ENCODE results near the gene FCN1.

The FCN1 gene

GRCh38 chr9:134889386-134890154 is 28.1 kb downstream of the FCN1 start:
- no peak for FAIRE-seq

DNA sequence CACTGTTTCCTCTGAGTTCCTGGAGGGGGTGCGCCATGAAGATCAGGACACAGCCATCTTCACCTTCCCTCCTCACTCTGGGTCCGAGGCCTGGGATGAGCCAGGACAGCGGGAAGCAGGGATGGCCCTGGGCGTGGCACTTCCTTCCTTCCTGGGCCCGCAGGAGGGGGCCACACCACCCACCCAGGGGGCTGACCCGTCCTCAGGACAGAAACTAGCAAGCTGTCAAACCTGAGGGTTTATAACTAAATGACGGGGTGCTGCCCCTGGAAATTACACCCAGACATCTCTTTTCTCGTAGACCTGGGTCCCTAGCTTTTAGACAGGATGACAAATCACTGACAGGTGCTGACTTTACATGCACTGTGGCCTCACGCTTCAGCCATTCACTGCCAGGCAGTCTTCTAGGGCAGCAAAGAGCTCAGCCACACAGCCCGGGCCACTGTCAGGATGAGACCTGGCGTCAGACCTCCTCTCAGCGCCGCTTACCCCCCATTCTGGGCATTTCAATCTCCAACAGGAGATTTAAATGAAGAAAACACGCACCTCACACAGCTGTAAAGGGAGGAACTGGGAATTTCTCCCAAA is 29.0 kb downstream of the FCN1 start:
- no peak for FAIRE-seq

DNA sequence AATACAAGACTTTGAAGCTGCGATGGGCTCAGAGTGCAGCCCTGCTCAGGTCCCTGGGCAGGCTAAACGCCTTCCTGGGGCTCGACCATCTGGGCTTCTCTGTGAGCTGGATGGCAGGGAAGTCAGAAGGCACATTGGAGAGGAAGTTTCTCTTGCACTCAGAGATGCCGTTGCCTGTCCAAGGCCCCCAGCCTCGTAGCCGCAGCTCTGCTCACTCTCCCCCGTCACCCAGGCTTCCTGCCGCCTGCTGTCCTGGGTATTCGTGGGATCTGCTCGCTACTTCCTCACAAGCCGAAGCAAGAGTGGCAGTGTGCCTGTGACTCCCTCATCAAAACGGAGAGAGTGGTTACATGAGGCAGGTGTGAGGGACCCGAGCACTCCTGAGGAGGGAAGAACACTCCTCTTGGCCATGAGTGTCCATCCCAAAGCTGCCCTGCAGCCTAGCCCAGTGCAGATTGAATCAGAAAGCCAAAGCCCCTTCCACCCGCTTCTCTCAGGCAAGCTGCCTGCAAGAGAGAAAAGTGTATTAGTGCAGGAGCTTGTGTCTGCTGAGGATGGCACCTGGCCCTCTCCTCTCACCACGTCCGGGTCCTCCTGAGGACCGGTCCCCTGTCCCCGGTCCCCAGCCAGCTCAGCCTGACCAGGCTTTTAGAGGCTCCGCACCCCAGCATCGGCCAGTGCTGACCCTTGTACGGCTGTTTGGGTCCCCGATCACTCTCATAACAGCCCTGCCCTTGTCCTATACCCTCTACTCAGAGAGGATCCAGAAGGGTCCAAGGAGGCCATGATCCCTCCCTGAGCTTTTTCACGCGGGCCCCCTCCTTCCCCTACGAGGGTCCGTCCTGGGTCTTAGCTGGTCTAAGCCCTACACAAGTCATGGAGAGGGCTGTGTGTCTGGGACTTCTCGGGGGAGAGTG is 29.8 kb downstream of the FCN1 start:
- no peak for FAIRE-seq

DNA sequence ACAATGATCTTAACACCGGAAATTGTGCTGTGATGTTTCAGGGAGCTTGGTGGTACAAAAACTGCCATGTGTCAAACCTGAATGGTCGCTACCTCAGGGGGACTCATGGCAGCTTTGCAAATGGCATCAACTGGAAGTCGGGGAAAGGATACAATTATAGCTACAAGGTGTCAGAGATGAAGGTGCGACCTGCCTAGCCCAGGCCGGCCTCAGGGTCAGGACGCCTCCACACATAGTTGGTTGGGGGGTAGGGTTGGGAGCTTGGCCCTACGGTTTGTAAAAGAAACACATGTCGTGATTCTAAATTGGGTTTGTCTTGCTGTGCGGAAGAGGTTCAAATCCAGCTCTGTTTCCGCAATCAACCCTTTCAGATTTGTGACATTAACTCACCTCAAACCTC is 30.5 kb downstream of the FCN1 start:
- no peak for FAIRE-seq

DNA sequence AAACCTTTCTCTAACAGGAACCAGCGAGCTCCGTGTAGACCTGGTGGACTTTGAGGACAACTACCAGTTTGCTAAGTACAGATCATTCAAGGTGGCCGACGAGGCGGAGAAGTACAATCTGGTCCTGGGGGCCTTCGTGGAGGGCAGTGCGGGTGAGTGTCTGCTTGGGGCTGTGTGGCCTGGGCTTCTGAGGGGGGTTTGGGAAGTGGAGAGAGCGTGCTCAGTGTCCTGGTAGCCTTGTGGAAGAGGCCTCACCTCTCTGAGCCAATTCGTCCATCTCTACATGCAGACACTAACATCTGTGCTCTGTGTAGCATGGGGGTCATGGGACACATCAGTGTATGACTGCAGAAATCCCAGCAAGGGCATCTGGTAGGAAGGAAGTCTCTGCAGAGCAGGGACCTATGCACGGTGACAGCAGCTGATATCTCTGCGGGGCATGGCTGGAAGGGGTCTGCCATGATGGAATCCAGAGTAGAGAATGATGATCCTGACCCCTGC is 31.2 kb downstream of the FCN1 start:
- FAIRE-seq: no peak

- no peak for FAIRE-seq
These were observed 31.9 kb downstream of the FCN1 start for GRCh38 chr9:134885679-134886412.

DNA sequence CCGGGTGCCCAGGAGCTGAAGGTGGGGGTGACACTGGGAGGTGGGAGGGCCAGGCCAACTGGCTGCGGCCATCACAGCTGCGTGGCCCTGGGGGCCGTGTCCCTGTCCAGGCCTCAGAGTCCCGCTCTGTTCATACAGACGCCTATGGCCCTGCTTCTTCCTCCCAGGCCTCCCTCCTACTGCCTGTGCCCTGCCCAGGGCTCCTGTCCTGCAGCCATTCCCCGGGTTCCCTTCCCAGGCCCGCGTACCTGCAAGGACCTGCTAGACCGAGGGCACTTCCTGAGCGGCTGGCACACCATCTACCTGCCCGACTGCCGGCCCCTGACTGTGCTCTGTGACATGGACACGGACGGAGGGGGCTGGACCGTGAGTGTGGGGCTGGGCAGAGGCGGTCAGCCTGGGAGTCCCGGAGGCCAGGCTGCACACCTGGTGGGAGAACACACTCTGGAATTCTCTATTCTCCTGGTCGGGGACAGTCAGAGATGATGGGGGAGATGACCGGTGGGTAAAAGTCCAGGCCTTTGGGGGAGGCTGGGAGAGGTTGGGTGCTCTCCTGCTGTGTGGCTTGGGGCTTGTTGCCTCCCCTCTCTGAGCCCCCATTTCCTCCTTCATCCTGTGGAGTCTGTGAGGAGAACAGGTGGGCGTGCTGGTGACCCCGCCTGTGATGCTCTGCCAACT is 32.6 kb downstream of the FCN1 start:
- no peak for FAIRE-seq

DNA sequence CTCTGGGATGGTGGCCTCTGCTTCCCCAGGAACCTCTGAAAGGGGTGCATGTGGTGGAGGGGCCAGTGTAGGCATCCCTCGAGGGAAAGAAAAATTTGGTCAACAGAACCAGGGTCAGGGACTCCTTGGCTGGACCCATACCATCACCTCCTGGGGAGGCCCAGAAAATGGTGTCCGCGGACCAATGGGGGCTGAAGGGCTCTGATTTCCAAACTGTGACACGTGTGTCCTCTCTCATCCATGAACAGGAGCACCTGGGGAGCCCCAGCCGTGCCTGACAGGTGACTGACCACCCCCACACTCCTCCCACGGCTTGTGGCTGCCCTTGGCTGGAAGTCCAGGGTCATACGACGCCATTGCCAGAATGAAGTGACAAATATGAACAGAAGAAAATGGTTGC is 33.2 kb downstream of the FCN1 start:
- no peak for FAIRE-seq

GRCh38 chr9:134883040-134883782 is 34.5 kb downstream of the FCN1 start:
- no peak for FAIRE-seq

GRCh38 chr9:134882204-134882785 is 35.4 kb downstream of the FCN1 start:
- FAIRE-seq: no peak

DNA sequence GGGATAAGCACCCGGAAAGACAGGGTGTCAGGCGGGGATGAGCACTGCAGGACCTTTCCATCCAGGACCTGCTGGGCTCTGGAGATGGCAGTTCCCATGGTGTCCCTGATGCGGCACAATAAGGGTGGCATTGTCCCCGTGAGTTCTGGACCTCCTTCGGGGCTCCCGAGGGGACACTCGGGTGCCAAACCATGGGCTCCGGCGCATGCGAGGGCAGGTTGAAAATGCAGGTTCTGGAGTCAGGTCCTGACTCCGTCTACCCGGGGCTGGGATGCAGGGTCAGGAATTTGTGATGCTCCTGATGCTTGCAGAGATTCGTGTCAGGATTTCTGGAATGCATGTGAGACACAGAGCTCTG is 36.4 kb downstream of the FCN1 start:
- FAIRE-seq: no peak

DNA sequence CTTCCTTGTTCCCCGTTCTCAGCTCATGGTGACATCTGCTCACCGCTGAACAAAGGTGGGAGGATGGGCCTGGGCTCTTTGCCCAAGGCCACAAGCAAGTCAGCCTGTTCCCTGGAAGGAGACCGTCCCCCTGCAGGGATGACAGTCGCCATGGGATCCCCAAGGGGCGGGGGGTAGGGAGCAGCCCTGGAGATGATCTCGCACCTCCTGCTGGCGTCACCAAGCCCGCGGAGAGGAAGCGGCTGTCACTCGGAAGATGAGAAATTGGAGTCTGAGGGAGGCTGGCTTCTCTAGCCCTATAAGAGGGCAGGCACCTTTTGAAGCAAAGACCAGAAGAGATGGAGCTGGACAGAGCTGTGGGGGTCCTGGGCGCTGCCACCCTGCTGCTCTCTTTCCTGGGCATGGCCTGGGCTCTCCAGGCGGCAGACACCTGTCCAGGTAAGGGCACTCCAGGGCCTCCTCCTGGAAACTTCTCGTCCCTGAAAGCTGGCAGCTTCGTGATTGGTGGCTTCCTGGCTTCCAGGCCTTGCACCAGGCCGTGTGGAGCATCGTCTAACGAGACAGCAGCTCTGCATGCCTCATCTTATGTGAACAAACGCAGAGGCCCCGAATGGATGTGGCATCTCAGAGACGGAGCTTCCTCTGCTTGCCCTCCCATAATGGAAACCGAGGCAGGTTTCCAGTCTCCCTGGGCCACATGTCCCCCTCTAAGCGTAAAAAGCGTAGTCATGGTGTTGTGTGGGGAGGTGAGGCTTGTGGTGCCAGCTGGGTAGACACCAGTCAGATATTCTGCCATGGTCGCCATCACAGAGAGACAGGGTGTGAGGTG is 37.0 kb downstream of the FCN1 start, which contains the start of gene FCN2:
TSS of gene FCN2 (plus strand) at position 327 of the 829 bp plus-strand sequence. CDS start at position 339, 12 bp downstream.
- no peak for FAIRE-seq

- FAIRE-seq: no peak
These were observed 37.8 kb downstream of the FCN1 start for GRCh38 chr9:134879664-134880483.

DNA sequence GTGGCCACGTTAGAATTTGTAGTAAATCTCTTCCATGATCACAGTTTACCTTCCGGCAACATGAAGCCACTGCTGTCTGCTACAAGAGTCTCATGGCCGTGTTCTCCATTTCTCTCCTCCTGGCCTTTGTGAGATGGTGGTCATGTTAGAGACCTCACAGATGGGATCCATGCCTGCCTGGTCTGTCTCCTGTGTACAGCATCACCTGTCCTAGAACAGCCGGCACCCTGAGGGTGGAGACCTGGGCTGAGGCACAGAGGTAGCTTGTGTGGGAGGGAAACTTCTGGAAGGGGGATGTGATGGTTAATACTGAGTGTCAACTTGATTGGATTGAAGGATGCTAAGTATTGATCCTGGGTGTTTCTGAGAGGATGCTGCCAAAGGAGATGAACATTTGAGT is 40.2 kb downstream of the FCN1 start:
- FAIRE-seq: no peak

DNA sequence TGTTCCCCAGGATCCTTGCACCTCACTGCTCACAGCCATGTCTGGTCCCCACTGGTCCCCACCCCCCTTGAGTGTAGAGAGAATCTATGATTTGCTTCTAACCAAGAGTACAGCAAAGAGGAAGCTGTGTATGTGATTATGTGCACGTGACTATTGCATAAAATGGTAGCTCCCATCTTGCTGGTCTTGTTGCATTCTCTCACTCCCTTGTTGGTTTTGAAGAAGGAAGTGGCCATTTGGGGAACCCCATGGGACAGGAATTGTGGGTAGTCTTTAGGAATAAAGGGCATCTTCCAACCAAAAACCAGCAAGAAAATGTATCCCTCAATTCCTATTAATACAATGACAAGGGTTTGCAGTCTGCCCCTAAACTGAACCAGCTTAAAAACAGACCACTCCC is 42.3 kb downstream of the FCN1 start:
- FAIRE-seq: no peak

GRCh38 chr9:134872482-134873231 is 45.1 kb downstream of the FCN1 start:
- no peak for FAIRE-seq

DNA sequence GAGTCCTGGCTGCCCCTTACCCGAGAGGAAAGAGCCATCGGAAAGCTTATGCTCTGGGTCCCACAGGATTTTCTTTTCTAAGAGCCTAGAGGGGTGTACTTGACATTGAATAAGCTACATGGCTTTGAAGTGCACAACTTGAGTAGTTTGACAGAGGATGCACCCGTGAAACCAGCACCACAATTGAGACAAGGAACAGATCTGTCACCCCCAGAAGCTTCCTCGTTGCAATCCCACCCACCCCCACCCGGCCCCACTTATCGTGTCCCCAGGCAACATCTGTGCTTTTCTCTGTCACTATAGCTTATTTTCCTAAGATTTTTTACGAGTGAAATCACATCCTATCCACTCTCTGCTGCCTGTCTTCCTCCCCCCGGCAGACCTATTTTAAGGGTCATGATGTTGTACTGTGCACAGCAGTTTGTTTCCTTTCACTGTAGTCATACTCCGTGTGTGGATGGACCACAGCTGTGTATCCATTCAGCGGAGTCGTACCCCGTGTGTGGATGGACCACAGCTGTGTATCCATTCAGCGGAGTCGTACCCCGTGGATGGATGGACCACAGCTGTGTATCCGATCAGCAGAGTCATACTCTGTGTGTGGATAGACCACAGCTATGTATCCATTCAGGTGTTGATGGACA is 45.9 kb downstream of the FCN1 start:
- no peak for FAIRE-seq

All from islet of Langerhans (tissue), 1 donor.